Activated CD8-positive, alpha-beta memory T cell treated with anti-CD3 and anti-CD28 coated beads, Interleukin-2, amount 50 U/mL, for 24 hours (primary cell): ENCODE measurements around the gene CTNNA3.

Source experiments
- DNase-seq: peaks from one replicate; pipeline ENCODE4 v3.0.0-alpha.2; 2020; ENCODE audit errors: extremely low read depth

Gene CTNNA3

DNA sequence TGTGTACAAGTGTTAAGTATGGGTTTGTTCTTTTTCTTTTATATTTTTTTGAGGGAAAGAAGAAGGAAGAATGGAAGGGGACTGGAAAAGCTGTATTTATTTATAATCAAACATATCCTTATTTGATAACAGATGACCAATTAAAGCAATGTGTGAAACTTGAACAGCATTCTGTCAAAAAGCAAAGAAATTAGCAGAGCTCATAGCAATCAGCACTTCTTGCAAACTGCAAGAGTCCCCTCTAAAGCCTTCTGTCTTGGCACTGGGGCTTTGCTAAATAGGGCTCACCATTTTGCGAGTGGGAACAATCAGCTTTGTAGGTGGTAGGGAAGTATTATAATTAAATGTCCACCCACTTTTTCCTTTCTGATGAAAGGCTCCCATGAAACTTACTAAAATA is 935.1 kb downstream of the CTNNA3 start:
- no peak for DNase-seq

DNA sequence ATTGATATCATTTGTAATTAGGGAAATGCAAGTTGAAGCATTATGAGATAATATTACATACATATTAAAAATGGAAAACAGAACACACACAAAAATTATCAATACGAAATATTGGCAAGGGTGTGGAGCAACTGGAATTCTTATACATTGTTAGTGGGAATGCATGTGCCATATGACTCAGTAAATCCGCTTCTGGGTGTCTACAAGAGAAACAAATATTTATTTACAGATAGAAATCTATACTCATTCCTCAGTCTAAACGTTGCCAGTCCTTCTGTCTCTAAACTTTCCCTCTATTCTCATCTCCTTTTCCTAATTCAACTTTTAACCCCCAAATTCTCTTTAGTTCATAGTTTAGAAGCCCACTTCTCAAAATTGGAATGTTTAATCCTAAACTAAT is 940.5 kb downstream of the CTNNA3 start:
- no peak for DNase-seq

DNA sequence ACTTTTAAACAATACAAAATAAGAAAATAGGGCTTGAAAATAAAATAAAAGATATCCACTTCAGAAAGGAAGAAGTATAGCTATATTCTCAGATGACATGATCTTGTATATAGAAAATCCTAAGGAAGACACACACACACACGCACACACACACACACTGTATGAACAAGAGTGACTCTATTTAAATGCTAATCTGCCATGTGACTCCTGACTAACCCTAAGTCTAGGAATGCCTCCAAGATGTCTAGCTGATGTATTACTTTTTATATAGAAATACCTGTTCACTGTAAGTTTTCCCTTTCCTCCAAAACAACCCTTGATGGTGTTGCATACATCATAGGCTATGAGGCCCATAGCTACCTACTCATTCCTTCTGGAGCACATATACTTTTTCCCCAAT is 943.3 kb downstream of the CTNNA3 start:
- no peak for DNase-seq

GRCh38 chr10:66748217-66748616 is 947.8 kb downstream of the CTNNA3 start:
- DNase-seq, result no peak

DNA sequence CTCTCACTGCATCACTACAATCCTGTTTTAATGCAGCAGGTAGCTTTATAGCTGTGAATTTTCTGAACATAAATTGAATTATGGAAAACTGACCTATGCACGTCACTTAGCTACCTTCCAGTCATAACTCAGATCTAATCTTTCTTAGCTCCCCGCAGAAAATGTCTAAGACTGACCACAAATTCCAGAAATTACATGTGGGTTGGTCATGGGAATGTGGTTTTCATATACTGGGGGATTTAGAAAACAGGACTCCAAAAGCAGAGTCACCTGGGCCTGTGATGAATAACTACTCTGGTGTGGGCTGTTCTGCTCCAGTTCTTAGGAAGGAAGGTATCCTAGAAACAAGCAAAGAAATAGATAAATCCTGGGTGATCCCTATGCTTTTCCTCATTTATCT is 948.5 kb downstream of the CTNNA3 start:
- no peak for DNase-seq

DNA sequence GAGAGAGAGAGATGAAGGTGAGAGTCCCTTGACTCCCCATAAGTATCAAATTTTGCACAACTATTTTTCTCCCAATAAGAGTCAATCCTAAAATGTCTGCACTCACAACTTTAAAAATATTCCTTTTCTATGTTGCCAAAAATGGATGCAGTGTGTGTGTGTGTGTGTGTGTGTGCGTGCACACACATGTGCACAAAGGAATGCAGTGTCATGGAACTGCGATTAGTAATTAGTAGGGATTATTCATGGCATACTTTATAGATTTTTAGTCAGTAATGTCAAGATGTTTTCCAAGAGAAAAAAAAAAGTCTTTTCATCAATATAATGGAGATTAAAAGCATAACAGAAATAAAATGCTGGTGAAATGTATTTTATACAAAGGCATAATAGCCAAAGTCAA is 949.3 kb downstream of the CTNNA3 start:
- DNase-seq, result no peak

- DNase-seq, result no peak
Observed at GRCh38 chr10:66746246-66746645, 949.7 kb downstream of the CTNNA3 start.

DNA sequence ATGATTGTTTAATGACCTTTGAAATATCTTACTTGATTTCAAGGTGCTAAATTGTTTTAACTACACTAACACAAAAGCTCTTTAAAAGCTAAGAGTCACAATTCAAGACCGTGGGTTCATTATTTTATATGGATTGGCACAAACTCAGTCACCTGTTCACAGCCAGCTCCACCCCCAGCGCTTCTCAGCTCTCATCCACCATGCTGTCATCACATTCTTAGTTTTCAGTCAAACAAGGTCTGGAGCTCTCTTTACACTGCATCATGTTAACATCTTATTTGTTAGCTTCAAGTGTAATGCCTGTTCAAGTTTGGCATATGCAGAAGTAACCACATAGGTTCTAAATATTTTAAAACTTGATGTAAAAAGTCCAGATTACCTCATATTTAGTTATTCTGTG is 951.1 kb downstream of the CTNNA3 start:
- no peak for DNase-seq

DNA sequence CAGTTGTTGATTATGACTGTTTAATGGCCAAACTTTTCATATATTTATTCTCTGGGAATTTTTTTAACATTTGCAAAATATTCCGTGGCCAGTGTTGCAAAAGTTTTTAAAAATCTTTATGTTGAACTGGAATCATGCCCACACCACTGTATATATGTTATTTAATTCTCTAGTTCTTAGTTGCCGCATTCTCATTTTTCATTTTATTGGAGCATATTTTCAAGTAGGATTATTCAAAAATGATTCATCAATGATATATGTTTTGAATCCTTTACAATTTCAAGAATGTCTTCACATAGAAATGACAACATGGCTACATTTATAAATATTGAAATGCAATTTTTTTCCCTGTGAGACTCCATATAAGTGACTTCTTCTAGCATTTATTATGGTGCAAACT is 958.8 kb downstream of the CTNNA3 start:
- DNase-seq, result no peak

- DNase-seq, result no peak
Observed at GRCh38 chr10:66723608-66724400, 972.2 kb downstream of the CTNNA3 start.

DNA sequence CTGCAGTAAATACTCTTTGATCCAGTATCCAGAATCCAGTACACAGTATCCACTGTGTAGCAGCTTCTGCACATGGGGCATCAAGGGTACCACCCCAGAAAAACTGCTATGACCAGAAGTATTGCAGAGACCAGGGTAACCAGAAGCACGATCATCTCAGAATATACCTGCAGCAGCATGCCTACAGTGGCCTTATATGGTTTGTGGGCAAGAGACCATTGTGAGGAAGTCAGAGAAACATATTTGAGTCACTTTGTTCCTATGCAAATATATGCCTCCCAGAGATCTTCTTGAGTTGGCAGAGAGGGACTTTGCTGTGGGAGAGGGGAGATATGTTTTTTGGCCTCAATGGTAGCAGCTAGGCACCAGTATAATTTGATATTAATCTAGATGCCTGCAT is 976.5 kb downstream of the CTNNA3 start:
- no peak for DNase-seq

- no peak for DNase-seq
Observed at GRCh38 chr10:66717231-66717981, 978.6 kb downstream of the CTNNA3 start.

- DNase-seq, result no peak
Observed at GRCh38 chr10:66714741-66715140, 981.3 kb downstream of the CTNNA3 start.

GRCh38 chr10:66713387-66713786 is 982.6 kb downstream of the CTNNA3 start:
- DNase-seq, result no peak

- no peak for DNase-seq
Observed at GRCh38 chr10:66698069-66698468, 997.9 kb downstream of the CTNNA3 start.

GRCh38 chr10:66695046-66695445 is 1000.9 kb downstream of the CTNNA3 start:
- no peak for DNase-seq

DNA sequence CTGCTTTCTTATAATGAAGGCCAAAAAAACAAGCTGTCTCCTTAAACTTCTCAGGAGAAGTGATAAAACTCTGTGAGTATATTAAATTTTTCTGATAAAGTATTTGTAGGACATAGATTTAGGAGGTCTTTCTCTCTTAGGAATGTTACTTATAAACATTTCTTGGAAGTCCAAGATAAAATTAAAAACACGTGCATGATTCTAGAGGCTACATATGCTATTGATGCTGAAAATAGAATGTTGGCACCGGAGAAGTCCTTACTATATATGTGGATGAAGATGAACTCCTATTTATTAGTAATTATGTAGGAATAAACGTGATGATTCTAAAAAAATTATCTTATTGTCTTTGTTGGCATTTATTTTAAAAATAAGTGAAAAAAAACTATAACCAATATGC is 1011.4 kb downstream of the CTNNA3 start:
- DNase-seq, result no peak

- DNase-seq, result no peak
Observed at GRCh38 chr10:66680886-66681285, 1015.1 kb downstream of the CTNNA3 start.

GRCh38 chr10:66678521-66678920 is 1017.5 kb downstream of the CTNNA3 start:
- no peak for DNase-seq

DNA sequence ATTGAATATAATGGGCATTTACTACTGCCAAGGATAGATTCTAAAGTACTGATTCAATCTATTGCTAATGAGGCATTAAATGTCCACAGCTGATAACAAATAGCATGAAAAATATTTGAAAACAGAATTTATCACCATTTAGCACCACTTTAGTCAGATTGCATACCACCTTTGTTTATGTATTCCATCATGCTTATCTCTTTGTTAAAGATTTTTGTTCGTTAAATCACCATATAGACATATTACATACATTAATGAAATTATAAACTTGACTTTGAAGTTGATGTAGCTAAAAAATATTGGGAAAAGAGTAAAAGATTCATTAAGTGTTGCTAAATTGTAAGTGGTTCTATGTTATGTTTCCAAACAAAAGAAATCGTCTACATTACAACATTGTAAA is 1022.9 kb downstream of the CTNNA3 start:
- DNase-seq, result no peak

DNA sequence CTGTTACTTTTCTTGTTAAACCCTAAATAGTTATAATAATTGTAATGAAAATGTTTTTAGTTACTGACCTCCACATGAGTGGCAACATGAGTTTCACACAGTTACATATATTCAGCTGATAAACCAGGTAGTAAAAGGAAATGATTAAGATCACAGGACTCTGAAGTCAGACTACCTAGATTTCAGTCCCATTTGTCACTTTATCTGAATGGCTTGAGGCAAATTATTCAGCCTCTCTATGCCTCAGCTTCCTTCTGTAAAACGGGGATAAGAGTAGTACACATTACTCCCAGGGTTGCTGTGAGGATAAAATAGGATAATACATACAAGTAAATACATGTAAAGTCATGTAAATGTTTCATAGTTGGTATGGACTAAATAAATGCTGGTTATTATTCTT is 1024.4 kb downstream of the CTNNA3 start:
- DNase-seq, result no peak

DNA sequence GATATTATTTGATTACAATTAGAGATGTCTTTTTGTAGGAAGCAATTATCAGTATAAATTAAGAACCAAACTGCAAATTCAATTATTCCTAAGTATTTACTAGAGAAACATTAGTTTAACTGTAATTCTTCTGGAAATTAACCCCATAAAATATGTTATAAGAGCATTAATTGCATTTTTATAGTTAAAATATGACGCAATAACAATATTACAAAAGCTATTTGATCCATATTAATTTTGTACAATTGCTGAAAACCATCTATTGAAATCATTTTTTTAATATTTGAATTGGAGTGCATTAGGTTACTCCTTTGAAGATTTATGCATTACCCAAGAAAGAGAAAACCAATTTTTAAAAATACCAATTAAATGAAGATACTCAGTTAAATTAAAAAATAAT is 1024.9 kb downstream of the CTNNA3 start:
- no peak for DNase-seq

- DNase-seq, result no peak
Observed at GRCh38 chr10:66656499-66656898, 1039.5 kb downstream of the CTNNA3 start.
